C1 segment of cervical spinal cord (tissue), 14 donors: ENCODE measurements around the gene HOXD11.

Experiments used
- DNase-seq, 14 donors: peaks; one replicate each; lab custom pipeline; 2025; lab: John Stamatoyannopoulos, UW

HOXD11 gene

DNA sequence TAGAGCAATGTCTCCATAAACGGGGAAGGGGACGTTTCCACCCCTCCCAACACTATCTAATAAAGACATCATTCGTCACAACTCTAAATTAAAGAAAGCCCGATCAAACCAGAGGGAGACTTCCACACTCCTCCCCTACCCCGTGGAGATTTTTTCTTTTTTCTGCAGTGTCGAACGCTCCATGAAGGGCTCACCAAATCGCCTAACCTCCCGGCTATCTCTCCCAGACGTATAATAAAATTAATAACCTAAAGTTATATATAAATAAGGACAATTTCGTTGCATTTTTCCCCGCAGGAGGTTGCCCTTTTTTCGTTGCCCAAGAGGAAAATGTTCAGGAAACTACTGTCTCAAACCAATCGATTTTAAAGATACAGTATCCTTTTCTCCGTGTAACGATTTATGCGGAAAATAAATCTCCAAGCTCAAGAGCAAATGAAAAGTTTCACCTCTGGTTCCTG is 25.7 kb upstream of the HOXD11 start:
- DNase-seq = no peak

DNA sequence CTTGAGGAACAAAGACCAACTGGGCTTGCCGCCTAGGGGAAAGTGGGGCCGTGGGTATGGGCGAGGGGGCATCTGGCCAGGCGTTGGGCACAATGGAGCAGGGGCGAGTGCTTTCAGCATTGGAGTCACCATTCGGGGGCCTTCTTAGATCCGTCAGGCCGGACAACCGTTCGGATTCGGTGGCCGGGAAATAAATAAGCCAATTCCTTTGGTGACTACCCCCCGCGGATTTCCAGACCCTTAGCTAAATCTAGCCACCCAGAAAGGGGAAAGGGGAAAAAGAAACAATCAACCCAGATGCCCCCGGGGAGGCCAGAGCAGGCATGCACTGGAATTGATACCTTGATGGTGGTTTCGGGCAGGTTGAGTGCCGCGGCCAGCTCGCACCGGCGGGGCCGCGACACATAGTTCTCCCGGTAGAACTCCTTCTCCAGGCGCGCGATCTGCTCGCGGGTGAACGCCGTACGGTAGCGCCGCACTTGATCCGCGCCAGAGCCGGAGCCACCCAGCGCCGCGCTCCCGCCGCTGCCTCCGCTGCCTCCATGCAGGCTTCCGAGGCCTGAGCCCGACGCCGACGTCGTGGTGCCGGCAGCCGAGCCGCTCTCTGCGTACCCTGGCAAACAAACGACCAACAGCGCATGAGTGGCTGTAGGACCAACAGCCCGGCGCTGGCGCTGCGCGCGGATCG is 25.1 kb upstream of the HOXD11 start:
- DNase-seq = no peak

DNA sequence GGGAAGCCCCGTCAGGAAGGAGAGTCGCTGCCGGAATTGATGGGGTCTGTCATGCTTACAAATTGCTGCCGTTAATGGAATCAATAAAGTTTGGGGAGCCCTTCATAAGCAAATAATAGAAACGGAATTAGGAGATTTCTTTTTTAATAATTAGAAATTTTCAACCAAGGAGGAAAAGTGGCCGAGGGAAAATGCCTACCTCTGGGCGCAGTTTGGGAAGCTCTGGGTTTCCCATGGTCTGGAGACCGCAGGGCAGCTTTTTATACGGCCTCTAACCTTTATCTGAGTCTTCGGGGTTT is 24.6 kb upstream of the HOXD11 start:
- no peak for DNase-seq

DNA sequence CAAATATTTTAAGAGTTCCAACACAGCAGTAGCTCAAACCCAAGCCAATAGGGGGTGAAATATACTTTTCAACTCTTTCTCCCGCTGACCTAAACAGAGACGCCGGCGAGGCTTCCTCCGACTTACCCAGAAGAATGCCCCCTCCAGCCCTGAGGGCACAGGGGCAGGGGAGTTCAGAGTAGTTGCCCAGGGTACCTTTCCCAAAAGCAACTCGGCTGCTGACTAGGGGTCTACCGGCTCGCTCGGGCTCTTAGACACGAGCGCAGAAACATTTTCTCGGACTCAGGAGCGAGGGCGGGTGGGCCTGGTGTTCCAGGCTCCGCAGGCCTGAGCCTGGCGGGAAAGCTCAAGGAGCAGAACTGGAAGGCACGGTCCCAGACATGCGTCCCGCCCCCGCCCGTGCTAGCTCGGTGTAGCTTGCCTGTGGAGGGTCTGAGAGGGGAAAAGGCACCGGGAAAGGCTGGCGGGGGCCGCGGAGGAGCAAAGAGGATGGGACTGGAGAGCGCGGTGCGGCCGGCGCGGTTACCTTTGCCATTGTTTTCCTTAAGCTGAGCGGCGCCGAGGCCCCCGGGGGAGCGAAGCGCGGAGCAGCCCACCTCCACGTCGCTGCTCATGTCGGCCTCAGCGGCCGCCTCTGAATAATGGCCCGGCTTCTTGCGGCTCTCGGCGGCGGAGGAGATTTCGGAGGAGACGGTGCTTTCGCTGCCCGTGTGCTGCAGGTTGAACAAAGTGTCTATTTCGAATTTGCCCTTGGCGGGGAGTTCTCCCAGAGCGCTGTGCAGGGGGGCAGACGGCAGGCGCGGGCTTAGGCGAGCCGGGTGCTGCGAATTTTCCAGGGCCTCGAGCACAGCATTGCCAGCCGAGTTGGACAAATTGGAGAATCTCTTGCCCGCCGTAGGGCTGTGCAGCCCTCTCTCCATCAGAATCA is 24.0 kb upstream of the HOXD11 start:
- DNase-seq = no peak

DNA sequence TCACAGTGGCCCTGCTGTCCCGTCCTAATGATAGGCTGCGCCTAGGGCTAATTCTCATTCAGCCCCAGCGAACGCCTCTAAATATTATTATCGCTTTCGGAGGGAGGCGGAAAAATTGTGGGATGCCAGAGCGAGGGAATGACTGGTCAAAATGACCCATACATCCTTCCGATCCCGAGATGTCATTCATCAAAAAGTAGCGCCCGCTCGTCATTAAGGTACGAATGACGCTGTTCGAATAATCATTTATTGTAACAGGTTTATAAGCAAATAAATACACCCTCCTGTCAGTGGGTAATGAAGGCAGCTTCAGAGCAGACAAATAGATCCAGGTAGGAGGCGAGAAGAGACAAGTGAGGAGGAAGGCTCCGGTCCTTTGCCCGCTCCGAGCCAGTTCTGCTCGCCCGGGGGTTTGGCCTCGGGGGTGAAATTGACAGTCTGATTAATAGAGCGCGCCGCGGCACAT is 23.3 kb upstream of the HOXD11 start, which contains the start of gene EVX2:
Gene EVX2, minus strand, starts transcription at position 167 of the 466 bp plus-strand sequence. CDS start 186 bp downstream, outside the sequence.
- DNase-seq = no peak

DNA sequence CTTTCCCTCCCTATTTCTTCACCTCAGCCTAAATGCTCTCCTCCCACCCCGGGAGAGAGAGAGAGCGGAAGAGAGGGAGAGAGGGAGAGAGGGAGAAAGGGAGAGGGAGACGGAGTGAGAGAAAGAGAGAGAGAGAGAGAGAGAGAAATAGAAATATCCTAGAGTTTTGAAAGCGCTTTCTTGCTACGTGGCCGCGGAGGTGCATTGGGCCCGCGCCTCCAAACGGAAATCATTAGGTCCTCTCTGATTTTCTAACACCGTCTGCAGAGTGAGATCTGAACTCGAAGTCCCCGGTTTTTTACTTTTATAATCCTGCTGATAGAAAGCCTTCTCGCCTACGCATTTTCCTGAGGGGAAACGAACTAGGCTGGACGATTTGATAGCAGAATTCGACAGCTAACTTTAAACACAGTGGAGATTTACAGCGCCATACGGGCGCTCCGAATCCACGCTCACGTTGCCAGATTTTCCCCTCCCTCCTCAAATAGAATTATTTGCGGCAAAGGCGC is 22.4 kb upstream of the HOXD11 start:
- DNase-seq = no peak

DNA sequence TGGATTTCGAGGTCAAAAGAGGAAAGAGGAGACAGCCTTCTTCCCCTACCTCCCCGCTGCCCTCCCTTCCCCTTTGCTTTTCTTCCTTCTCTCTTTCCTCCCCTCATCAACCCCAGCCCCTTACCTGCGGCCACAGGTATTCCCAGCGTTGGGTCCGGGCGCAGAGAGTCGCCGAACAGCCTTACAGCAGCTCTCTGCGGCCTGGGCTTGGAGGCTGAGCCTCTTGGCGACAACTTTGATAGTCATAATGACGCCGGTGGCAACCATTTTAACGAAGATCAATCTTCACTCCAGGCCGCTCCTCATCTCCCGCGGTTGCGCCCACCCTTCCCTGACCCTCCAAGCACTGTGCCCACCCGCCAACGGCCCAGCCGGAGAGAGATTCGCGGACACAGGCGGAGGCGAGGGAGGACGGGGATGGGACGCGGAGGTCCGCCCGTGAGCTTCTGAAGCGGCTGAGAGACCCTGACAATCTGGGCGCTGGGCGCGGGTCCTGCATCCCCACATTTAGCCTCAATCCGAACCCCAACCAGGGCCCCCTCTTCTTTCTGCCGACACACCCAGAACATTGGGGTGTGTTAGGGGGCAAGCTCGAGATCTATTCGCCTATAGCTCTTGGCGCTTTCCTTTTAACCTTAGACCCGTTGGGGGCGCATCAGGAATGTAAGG is 21.8 kb upstream of the HOXD11 start:
- no peak for DNase-seq

DNA sequence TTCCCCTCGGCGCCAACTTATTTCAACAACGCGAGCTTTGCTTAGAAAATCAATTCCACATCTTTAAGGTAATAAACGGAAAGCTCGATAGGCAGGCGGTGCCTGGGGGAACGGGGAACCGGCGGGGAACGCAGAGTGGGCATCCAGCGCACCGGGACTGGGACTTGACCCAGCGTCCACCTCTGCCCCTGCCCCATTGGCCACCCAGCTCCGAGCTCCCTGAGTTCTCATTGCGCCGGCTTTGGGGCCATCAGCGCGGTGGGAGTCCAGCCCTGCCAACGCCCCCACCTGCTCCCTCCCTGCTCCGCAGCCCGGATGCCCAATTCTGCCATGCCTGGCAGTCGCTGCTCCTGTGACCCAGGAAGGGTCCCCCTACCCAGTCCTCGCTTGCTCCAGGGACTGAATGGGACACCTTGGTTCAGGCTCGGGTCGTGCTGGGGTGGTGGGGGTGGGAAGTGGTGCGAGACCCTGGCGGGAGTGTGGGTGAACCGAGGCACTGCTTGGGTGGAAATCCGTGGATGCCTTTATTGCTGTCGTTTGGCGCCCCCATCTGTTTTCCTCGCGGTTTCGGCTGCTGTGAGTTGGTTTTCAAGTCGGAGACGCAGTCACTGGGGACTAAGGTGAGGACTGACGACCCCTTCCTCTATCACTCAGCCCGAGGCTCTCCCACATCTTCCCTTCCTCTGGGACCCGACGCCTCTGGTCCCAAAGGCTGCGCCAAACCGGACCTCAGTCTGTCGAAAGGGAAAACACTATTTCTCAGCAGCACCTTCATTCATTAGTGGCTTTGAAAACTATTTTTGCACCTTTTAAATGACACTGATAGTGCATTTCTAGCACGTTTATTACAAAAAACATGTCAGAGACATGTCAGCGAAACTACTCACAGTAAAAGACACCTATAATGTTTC is 21.0 kb upstream of the HOXD11 start:
- peak in 7 of 14 donors; percentile 6 to 42 (median 7) for DNase-seq

DNA sequence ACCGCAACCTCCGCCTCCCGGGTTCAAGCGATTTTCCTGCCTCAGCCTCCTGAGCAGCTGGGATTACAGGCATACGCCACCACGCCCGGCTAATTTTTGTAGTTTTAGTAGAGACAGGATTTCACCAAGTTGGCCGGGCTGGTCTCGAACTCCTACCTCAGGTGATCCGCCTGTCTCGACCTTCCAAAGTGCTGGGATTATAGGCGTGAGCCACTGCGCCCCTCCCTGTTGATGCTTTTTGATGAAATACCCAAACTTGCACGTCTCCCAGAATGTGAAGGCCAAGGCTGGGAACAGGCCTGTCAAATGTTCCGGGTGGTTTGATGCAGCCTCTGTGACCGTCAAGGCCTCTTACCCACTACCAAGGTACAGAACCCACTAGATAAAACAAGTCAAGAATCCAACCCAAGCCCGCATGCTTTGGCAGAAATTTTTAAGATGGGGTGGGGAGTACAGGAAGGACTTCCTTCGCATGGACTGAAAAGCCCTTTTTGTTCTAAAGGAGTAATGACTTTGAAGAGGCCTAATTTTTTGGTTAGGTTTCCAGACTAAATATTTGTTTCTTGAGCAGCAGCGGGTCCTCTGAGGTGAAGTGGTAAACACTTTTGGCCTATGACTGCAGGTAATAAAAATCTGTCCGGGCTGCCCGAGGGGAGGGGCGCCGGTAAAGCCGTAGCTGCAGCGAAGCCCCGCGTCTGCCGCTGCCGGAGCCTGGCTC is 19.6 kb upstream of the HOXD11 start:
- no peak for DNase-seq

DNA sequence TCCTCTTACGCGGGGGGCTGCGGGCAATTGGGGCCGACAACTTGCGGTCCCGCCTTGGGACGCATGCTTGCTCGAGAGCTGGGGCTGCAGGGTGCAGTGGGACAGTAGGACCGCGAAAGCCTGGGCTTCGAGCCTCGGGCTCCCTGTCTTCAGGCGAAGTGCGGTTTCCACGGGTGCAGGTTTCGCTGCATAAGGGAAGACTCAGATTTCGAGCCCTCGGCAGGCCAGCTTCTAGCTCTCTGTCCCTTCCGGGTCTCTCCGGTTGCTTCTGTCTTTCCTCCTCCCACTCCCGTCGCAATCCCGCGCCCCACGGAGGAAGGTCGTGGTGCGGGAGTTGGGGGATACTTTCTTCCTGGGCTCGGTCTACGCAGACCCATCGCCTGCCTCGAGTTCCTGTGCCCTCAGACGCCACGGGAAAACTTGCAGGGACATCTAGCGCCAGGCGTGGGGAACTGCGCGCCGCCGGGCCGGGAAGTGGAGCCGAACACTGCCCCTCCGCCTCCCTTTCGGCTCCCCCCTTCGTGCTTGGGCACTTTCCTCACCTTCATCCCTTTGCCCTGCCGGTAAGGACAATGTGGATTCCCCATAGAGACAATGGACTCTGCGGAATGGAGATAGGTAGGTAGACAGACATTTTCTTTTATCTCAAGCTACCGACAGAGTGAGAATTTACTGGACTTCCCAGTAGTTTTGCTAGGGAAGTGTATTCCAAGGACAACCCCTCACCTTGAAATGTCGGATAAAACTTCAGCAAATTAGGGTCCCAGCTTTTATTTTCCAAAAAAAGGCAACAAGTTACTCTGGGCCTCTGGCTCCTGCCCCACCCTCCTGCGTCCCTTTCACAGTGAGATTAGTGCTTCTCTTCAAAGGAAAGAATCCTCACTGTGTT is 18.8 kb upstream of the HOXD11 start:
- DNase-seq = peak in 8 of 14 donors; percentile 5 to 40 (median 12)

DNA sequence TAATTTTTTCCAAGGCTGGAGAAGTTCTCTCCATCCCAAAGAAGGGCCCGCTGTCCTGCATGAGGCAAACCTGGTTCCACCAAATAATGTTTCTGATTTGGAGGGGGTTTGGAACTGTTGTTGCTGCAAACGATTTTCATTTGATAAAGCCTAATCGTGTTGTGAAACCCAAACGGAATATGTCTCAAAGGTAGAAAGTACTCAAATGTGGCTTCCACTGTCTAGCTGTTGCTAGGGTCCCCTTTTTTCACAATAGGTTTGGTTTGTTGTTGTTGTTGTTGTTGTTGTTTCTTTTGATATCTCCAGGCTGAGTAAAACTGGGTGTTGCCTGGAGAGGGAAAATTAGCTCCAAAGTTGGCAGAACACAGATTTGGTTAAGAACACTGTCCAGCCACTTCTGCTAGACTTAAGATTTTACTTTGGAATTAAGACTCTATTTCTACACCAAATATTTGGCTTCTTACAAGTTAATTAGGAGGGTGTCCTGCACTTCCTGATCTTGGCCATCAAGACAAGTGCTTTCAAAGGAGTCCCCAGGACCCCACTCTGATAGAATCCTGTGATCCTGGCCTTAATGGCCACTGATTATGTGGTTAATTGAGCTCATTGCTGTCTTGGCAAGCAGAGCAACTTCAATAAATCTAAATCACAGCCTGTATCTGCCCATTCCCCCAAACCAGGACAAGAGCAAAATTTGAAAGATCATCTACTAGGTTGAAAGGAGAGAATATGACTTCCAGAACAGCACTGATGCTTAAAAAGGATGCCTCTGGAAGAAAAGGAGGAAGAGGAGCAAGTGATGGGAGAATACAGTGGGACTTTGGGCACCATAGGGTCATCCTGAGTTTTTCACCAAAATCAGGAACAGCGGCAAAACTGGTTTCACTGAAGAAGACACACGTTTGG is 17.9 kb upstream of the HOXD11 start:
- DNase-seq = no peak

DNA sequence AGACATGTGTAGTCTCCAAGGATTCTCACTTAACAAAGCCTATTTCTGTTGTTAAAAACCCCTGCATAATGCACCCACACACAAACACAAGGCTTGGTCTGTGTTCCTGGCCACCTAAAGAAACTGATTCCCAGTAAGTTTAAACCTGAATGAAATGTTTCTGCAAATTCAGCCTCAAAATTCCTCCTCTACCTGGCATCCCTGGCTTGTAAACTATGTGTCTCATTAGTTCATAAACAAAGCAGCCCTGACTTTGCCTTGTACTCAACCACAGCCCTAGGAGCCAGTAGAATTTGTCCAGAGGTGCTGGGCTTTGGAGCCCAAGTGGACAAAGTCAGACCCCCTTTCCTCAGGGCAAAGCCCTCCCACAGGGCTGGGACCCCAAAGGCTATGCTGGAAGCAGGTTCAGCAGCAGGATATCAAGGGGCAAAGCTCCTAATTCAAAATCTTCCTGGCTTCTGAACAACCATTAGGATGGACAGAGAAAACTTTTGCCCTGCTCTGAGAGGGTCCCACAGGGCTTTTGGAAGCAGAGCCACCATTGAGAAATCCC is 17.2 kb upstream of the HOXD11 start:
- no peak for DNase-seq

DNA sequence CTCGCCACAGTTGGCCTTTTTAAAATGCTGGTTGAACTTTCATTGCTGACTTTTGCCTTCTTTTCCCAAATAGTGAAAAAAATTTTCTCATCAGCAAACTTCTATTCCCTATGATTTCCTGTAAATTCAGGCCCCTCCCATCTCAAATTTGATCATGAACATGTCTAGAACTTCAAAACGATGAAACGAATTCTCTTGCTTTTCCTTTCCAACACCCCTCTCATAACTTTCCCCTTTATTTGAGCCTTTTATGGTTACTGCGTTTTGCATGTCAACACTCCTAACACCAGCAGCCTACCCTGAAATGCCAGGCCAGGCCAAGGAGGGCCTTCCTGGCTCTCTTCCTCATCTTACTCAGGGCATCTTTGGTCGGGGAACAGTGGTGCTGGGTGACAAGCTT is 16.2 kb upstream of the HOXD11 start:
- DNase-seq = no peak

DNA sequence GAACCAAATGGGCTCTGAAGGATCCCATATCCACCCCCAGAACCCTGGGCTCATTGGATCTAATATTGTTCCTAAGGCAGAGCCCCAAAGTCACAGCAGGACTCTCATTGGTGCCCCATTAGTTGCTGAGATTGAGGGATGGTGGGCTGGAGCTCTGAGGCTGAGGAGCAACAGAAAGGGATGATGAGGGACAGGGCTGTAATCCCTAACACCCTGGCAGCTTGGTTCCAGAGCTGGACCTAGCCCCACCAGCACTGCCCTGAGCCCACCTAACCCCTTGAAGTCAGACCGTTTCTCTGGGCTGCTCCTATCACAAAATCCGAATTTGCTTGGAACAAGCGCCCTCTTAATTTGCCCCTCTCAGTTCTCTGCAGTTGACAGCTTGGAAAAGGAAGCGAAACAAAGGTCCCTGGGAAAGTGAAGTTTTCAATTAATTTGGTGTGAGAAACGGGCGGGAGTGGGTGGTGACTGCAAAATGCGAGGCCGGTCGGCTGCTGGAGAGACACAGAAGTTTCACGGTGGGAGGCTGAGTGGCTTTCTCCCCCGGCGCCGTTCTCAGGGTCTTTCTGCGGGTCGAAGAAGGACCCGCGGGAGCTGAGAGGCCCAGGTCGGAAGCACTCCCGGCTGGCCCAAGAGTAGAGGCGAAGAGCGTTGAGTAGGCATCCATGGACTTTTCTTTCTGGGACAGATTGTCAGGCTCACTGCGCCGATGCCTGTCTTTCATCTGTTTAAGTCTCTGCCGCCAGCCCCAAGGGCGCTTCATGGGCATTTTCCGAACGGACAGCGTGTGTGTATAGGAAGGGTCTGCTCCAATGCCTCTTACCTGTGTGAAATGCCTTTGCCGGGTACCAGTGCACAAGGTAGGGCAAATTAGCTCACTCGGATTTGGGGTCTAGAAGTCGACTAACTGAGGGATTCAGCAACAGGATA is 15.5 kb upstream of the HOXD11 start:
- DNase-seq = no peak

DNA sequence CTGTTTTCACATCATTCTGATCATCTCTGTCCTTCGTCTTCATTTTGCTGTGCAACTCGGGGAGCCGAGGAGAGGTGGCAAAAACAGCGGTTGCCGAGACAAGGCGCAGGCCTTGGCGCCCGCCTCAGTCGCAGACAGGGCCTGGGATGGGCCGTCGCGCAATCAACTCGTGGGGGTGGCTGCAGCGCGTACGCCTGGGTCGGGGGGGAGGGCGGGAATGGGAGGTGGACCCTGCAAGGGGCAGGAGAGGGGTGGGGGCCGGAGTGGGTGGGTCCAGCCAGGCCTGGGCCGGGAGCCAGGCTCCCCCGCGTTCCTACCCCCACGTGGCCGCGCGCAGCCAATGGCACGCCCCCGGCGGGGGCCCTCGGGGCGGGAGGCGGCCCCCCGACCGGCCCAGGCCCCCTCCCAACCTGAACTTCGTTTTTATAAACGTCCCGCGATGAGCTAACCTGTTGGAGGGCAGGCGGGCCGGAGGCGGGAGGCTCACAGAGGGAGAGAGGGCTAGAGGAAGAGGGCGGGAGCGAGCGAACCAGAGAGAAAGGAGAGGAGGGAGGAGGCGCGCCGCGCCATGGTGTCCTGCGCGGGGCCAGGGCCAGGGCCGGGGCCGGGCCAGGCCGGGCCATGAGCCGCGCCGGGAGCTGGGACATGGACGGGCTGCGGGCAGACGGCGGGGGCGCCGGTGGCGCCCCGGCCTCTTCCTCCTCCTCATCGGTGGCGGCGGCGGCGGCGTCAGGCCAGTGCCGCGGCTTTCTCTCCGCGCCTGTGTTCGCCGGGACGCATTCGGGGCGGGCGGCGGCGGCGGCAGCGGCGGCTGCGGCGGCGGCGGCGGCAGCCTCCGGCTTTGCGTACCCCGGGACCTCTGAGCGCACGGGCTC is 14.6 kb upstream of the HOXD11 start, which contains the start of gene HOXD13:
Gene HOXD13, plus strand, starts transcription at position 452 of the 875 bp plus-strand sequence. Its CDS starts 170 bp downstream, at position 622.
- DNase-seq = no peak
